Measurements from ENCODE around the gene CRMP1. TPM values are rescaled to one million over a fixed set of nuclear protein-coding genes. Genes with fewer than 3 reads are reported as not detected.
A peak's percentile ranks its signal among the peaks of the same experiment; 100 is the strongest.

The CRMP1 gene
- total and polyA plus RNA-seq, 8 donors = 5.2 to 76.2 (median 64.0) TPM

- H3K9me3 ChIP-seq = no peaks in the 10 kb centered on the region
- H3K4me3 ChIP-seq = no peak overlapping the region
- TF ChIP-seq CTCF (IDR thresholded peaks at IDR 0.05) = no peak
- no peaks in the 10 kb centered on the region for H3K36me3 ChIP-seq
- ATAC-seq (no peak), DNase-seq (no peak)
- H3K27me3 ChIP-seq = peaks cover 15 to 53% of the 10 kb centered on the region in 2 donors
- peaks cover 0 to 10% of the 10 kb centered on the region in 2 donors for H3K4me1 ChIP-seq
- no peak overlapping the region for H3K27ac ChIP-seq
- intact Hi-C loops (cut with DNase I) = no loop called here
Measured at GRCh38 chr4:5882947-5883346, 9.9 kb downstream of the CRMP1 start.

GRCh38 chr4:5881340-5881739 is 11.5 kb downstream of the CRMP1 start:
- Histone ChIP-seq H3K4me3 (no peak overlapping the region), H3K27me3 (peaks cover 0 to 37% of the 10 kb centered on the region in 2 donors), H3K9me3 (no peaks in the 10 kb centered on the region), H3K4me1 (no peaks in the 10 kb centered on the region), H3K27ac (no peak overlapping the region), H3K36me3 (no peaks in the 10 kb centered on the region)
- ATAC-seq = no peak
- intact Hi-C loops (cut with DNase I) = no loop called here
- TF ChIP-seq CTCF (IDR thresholded peaks at IDR 0.05) = no peak
- DNase-seq = no peak

- no peaks in the 10 kb centered on the region for H3K4me1 ChIP-seq
- H3K27me3 ChIP-seq = peaks cover 0 to 12% of the 10 kb centered on the region in 2 donors
- no peak for ATAC-seq
- no peaks in the 10 kb centered on the region for H3K9me3 ChIP-seq
- no peaks in the 10 kb centered on the region for H3K36me3 ChIP-seq
- no peak overlapping the region for H3K4me3 ChIP-seq
- no peak for DNase-seq
- intact Hi-C loops (cut with DNase I) = no loop called here
- no peak overlapping the region for H3K27ac ChIP-seq
- no peak for TF ChIP-seq CTCF (IDR thresholded peaks at IDR 0.05)
Measured at GRCh38 chr4:5878359-5878758, 14.5 kb downstream of the CRMP1 start.

GRCh38 chr4:5877392-5877791 is 15.5 kb downstream of the CRMP1 start:
- TF ChIP-seq CTCF (IDR thresholded peaks at IDR 0.05) = no peak
- Histone ChIP-seq H3K27ac (no peak overlapping the region), H3K36me3 (no peaks in the 10 kb centered on the region), H3K4me1 (no peaks in the 10 kb centered on the region), H3K4me3 (no peak overlapping the region), H3K27me3 (peaks cover 0 to 12% of the 10 kb centered on the region in 2 donors), H3K9me3 (no peaks in the 10 kb centered on the region)
- no peak for ATAC-seq
- intact Hi-C loops (cut with DNase I) = no loop called here
- DNase-seq = no peak

GRCh38 chr4:5874811-5875449 is 18.0 kb downstream of the CRMP1 start:
- intact Hi-C loops (cut with DNase I) = no loop called here
- H3K4me3 ChIP-seq = no peak overlapping the region
- TF ChIP-seq CTCF (IDR thresholded peaks at IDR 0.05) = no peak
- H3K27ac ChIP-seq = no peak overlapping the region
- peak; percentile 41 for ATAC-seq
- DNase-seq = no peak
- H3K36me3 ChIP-seq = no peaks in the 10 kb centered on the region
- H3K9me3 ChIP-seq = no peaks in the 10 kb centered on the region
- peaks cover 0 to 2% of the 10 kb centered on the region in 2 donors for H3K4me1 ChIP-seq
- H3K27me3 ChIP-seq = peaks cover 0 to 7% of the 10 kb centered on the region in 2 donors

All from left lung (tissue), 10 donors.